ENCODE measurements around the gene ALG9.

ALG9 gene

DNA sequence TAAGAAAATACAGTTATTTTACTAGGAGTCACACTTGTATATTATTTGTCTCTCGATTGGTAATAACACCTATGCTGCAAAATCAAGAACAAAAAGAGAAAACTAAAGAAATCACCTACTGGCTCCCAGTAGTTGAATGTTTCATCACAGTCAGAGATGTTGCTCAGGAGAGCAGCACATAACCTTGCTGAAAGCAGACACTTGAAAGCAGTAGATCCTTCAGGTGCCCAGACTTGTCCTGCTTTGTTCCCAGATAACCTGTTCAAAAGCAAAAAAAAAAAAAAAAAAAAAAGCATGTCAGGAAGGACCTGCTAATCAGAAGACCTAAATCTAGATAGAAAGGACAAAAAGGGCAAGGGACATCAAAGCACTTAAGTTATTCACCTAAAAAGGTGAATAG is 1.3 kb downstream of the ALG9 start:
- TF ChIP-seq, protein P1, sequence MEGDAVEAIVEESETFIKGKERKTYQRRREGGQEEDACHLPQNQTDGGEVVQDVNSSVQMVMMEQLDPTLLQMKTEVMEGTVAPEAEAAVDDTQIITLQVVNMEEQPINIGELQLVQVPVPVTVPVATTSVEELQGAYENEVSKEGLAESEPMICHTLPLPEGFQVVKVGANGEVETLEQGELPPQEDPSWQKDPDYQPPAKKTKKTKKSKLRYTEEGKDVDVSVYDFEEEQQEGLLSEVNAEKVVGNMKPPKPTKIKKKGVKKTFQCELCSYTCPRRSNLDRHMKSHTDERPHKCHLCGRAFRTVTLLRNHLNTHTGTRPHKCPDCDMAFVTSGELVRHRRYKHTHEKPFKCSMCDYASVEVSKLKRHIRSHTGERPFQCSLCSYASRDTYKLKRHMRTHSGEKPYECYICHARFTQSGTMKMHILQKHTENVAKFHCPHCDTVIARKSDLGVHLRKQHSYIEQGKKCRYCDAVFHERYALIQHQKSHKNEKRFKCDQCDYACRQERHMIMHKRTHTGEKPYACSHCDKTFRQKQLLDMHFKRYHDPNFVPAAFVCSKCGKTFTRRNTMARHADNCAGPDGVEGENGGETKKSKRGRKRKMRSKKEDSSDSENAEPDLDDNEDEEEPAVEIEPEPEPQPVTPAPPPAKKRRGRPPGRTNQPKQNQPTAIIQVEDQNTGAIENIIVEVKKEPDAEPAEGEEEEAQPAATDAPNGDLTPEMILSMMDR (IDR thresholded peaks at IDR 0.05; ENCODE audit: control extremely low read depth, extremely low read depth, low read depth, missing control alignments) = no peak
- DNase-seq (ENCODE audit: extremely low spot score) = no peak
- ChIA-PET POLR2A (interaction anchor here (1.2 kb wide), 1 partner anchor 57 kb away, joined by 3 read pairs; no protein-coding TSS in a partner anchor), CTCF (interaction anchor here (0.7 to 2.8 kb wide), 10 partner anchors 13 to 410 kb away, joined by 3 to 19 read pairs (median 6); no protein-coding TSS in a partner anchor)

DNA sequence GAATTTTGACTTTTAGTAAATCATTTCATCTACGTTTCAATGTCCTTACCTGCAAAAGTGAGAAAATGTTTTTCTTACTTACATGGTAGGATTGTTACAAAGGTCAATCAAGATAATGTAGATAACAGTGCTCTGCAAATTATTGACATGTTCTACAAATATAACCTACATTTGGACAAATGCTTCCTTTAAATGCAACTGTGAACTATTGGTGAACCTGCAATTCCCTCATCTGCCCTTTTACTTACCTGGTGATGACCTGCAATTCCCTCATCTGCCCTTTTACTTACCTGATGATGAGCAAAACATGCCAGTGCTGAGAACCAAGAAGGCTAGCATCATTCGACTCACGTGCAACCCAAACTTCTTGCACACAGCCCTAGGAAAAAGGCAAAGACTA is 11.1 kb downstream of the ALG9 start:
- no peak for DNase-seq (ENCODE audit: extremely low spot score)
- ChIA-PET POLR2A (no interaction called here), CTCF (no interaction called here)
- TF ChIP-seq, protein P1 (IDR thresholded peaks at IDR 0.05; ENCODE audit: control extremely low read depth, extremely low read depth, low read depth, missing control alignments) = no peak

DNA sequence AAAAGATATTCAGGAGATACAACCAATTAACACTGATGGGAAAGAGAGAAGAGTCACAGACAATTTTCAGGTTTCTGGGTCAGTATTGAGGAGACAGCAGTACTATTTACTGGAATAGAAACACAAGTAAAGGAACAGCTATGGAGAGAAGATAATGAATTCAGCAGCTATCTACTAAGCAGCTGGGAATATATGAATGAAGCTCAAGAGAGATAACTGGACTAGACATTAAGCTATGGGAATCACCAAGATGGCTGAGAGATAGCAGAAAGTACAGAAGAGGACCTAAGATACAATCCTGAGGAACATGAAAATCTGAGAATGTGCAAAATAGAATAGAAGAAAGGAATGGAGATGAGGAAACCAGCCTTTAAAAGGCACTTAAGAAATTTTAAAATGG is 15.9 kb downstream of the ALG9 start:
- POLR2A ChIA-PET = no interaction called here
- CTCF ChIA-PET = interaction anchor here (0.9 to 3.1 kb wide), 4 partner anchors 9 to 269 kb away, joined by 3 to 20 read pairs (median 3); no protein-coding TSS in a partner anchor
- DNase-seq (ENCODE audit: extremely low spot score) = no peak
- TF ChIP-seq, protein P1 (IDR thresholded peaks at IDR 0.05; ENCODE audit: control extremely low read depth, extremely low read depth, low read depth, missing control alignments) = no peak

DNA sequence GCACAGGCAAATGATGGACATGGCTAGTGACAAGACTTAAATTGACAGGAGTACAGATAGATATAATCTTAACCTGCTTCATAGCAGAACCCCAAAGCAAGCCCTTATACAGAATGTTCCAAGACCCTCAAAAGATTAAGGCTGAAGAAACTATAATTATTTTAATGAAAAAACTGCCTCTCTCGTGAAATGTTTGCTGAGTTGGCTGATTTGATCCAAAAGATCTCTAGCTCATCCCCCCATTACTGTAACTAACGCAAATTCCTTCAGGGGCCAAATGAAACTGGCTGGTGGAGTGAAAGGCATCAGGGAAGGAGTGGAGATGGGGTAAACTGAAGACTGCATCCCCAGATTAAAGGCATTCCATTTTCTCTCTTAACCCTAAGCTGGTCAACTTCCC is 19.3 kb downstream of the ALG9 start:
- no peak for DNase-seq (ENCODE audit: extremely low spot score)
- CTCF ChIA-PET = interaction anchor here (0.8 to 4.2 kb wide), 4 partner anchors 9 to 260 kb away, joined by 3 to 20 read pairs (median 7); no protein-coding TSS in a partner anchor
- POLR2A ChIA-PET = no interaction called here
- TF ChIP-seq, protein P1 (IDR thresholded peaks at IDR 0.05; ENCODE audit: control extremely low read depth, extremely low read depth, low read depth, missing control alignments) = no peak

DNA sequence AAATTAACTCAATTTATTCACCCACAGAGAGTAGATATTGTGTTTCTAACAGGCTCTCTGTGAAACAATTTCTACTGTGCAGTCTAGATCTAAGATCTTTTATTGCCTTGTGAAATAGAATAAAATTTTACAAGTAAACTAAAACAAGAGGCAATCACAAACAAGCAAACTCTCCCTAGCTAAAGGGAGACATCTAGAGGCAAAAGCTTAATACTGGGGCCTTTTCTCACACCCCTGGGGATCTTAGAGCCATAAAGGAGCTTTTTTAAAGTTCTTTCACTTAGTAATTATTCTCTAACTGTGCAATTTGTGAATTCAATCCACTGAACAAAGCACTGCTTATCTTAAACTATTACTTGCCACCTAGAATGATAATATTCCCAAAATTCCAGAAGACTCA is 19.7 kb downstream of the ALG9 start:
- ChIA-PET CTCF (interaction anchor here (0.8 to 4.2 kb wide), 4 partner anchors 10 to 260 kb away, joined by 3 to 20 read pairs (median 7); no protein-coding TSS in a partner anchor), POLR2A (no interaction called here)
- TF ChIP-seq, protein P1 (IDR thresholded peaks at IDR 0.05; ENCODE audit: control extremely low read depth, extremely low read depth, low read depth, missing control alignments) = no peak
- DNase-seq (ENCODE audit: extremely low spot score) = no peak

DNA sequence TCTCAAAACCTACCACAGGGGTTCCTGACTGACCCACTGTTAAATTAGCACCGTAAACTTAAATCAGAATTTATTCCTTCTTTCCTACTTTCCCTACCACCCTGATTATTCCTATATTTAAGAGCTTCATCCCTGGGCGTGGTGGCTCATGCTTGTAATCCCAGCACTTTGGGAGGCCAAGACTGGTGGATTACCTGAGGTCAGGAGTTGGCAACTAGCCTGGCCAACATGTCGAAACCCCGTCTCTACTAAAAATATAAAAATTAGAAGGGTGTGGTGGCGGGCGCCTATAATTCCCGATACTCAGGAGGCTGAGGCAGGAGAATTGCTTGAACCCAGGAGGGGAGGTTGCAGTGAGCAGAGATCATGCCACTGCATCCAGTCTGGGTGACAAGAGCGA is 20.3 kb downstream of the ALG9 start:
- ChIA-PET POLR2A (no interaction called here), CTCF (interaction anchor here (1.5 to 4.2 kb wide), 2 partner anchors 9 to 259 kb away, joined by 5 to 20 read pairs; no protein-coding TSS in a partner anchor)
- TF ChIP-seq, protein P1 (IDR thresholded peaks at IDR 0.05; ENCODE audit: control extremely low read depth, extremely low read depth, low read depth, missing control alignments) = no peak
- DNase-seq (ENCODE audit: extremely low spot score) = no peak
